Measurements from ENCODE around the gene CNTLN.
"Not testable (repeated sequence)": the region's sequence is repeated elsewhere in the genome, so short reads cannot be mapped to it uniquely, and the experiment has no call there.

CNTLN gene

GRCh38 chr9:17519761-17520160 lies 384.9 kb downstream of the CNTLN start:
- DNase-seq: peak in 1 of 14 donors; percentile 25

DNA sequence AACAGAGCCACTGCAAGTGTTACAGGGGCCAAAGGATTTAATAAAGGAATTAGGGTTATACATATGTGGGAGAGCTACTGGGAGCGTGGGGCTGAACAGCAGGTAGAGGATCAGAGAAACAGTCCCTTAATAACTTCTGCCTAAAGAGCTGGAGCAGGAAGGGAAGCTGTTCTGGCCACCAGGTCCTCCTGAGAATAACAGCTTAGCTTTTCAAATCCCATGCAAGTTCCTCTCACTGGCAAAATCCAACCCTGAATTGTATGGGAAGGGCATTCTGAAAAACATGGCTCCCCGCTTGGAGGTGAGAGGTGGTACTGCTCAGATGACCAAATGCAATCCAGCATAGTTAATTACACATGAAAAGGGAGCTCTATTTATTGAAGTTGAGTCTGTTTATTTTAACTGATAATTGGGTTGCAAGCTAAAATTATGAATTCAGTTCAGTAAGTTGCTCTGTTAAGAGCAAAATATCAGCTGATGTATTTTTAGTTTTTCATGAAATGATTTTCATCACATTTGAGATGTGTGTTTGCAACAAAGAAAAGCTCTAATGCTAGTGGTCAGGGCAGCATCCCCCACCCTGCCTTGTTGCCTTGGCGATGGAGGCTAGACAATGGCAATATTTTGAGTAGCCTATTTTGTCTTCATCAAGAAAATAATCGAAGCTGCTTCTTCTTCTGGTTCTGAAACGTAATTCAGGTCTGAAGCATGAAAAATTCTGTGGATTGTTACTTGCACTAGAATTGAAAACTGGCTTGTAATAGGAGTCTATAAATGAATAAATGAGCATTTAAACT lies 385.6 kb downstream of the CNTLN start:
- peak in 1 of 14 donors; percentile 51 for DNase-seq

DNA sequence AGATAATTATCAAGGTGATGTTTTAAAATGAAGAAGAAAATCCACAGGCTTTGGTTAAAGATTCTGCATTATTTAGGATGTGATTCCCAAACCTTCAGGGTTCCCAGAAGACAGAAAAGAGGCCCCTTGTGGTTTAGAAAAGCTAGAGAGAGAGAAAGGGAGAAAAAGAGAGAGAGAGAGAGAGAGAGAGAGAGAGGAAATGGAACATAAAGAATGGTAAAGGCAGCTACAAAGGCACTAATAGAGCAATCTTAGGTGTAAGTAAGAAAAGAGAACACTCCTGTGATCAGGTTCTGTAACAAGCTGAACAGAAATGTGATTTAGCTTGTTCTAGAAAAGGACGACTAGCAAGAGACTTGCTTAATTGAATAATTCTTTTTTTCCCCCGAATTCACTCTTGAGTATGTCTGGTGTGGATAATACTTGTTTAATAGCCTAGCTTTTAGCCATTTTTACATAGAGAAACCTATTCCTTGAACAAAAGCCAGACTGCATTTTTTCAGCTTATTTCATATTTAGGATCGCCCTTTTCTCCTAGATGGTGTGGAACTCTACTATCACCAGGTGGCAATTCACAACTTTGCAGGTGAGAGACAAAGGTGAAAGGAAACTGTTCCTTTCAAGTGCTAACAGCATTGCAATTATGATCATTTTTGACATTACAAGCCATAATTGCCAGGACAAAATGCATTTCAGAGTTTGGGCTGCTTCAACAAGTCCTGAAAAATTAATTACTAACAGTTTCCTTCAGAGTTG lies 386.4 kb downstream of the CNTLN start:
- DNase-seq: peak in 1 of 14 donors; percentile 33

DNA sequence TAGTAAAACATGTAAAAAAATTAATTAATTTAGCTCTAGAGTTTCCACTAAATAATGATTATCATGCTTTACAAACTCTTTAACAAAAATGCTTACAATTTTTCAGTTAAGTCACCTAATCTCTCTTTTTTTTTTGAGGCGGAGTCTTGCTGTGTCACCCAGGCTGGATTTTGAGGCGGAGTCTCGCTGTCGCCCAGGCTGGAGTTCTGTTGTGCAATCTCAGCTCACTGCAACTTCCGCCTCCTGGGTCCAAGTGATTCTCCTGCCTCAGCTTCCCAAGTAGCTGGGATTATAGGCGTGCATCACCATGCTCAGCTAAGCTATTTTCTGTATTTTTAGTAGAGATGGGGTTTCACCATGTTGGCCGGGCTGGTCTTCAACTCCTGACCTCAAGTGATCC lies 391.9 kb downstream of the CNTLN start:
- not testable (repeated sequence) for DNase-seq

DNA sequence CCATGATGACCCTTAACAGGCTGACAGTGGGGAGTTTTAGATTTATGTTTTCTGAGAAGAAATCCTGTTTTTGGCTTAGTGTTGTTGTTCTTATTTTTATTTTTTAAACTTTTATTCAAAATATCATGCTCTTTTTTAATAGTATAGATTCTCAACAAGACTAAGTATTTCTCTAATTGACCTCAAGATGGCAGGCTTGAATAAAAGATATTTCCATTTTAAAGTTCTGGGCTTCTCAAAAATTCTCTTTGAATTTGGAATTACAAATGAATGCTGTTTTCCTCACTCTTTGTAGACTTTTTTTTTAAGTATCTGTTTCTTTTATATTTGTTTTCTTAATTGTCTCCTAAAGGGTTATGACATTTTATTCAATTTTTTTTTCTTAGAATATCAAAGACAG lies 394.0 kb downstream of the CNTLN start:
- DNase-seq: peak in 1 of 14 donors; percentile 17

DNA sequence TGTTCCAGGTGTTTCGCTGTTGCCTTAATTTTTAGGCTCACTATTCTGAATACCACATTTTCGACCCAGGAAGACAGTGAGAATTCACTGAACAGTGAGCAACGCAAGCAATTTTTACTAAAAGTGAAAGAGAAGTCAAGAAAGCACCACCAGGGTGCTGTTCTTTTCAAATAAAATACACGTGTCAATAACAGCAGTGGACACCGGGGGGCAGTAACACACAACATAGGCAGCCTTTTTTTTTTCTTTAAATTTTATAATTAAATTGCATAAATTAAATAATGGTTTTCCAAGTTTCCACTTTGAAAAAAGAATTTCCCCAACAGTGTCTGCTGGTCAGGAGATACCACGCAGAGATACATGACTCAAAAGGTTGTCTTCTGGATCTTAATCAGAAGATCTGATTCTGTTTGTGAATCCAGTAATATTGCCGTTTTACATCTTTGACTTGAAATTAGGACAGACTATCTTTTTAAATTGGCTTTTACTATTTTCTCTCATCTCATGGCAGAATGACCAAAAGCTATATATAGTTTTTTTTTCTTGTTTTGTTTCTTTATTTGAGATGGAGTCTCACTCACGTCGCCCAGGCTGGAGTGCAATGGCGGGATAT lies 396.9 kb downstream of the CNTLN start:
- DNase-seq: peak in 6 of 14 donors; percentile 1 to 35 (median 8)

- no peak for DNase-seq
These were observed 397.6 kb downstream of the CNTLN start for GRCh38 chr9:17532461-17532860.

- peak in 1 of 14 donors; percentile 44 for DNase-seq
These were observed 400.3 kb downstream of the CNTLN start for GRCh38 chr9:17535176-17535575.

DNA sequence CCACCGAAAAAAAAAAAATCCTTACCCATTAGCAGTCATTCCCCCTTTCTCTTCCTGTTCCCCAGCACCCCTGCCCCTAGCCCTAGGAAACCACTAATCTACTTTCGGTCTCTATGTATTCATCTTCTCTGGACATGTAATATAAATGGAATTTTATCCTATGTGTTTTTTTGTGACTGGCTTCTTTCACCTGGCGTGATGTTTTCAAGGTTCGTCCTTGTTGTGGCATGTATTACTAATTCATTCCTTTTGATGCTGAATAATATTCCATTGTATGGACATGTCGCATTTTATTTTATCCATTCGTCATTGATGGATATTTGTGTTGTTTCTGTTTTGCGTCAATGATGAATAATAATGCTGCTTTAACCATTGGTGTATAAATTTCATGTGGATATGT lies 401.2 kb downstream of the CNTLN start:
- no peak for DNase-seq

- no peak for DNase-seq
These were observed 416.2 kb downstream of the CNTLN start for GRCh38 chr9:17551023-17551422.
